ENCODE data around the gene EBF4. TPM values are rescaled to one million over a fixed set of nuclear protein-coding genes. Genes with fewer than 3 reads are reported as not detected.
A peak's percentile ranks its signal among the peaks of the same experiment; 100 is the strongest.

The EBF4 gene
- total RNA-seq, 2 experiments from 2014 or later: 1.5 to 4.4 TPM

- intact Hi-C loops (cut with micrococcal nuclease; ENCODE audit: unreplicated experiment): loop anchor here (2.0 to 10.0 kb wide), 4 partner anchors 219 to 1811 kb away; partner anchors contain the start of genes DDRGK1, ITPA, PTPRA and STK35
- TF ChIP-seq EZH2phosphoT487 (IDR thresholded peaks at IDR 0.05; ENCODE audit: borderline replicate concordance, low read depth, low read length) (no peak), CTCF (conservative IDR thresholded peaks at IDR 0.05; ENCODE audit: low read length) (no peak)
- peak overlapping the region; percentile 88 for H3K27ac ChIP-seq (ENCODE audit: low read depth, low read length, poor library complexity, severe bottlenecking)
These were observed 38.8 kb upstream of the EBF4 start for GRCh38 chr20:2653556-2654383.

GRCh38 chr20:2654384-2654822 lies 38.2 kb upstream of the EBF4 start:
- peak overlapping the region; percentile 88 for H3K27ac ChIP-seq (ENCODE audit: low read depth, low read length, poor library complexity, severe bottlenecking)
- H4K20me1 ChIP-seq (ENCODE audit: insufficient read depth, low read length): peaks cover 42% of the 10 kb centered on the region
- intact Hi-C loops (cut with micrococcal nuclease; ENCODE audit: unreplicated experiment): loop anchor here (5.0 to 10.0 kb wide), 3 partner anchors 550 to 1812 kb away; partner anchors contain the start of genes DDRGK1, ITPA and STK35

More at GRCh38 chr20:2653556-2654383, 38.8 kb upstream of the EBF4 start:
- Histone ChIP-seq H3K9me3 (ENCODE audit: low read length) (no peaks in the 10 kb centered on the region), H3K4me2 (ENCODE audit: low read length) (peak overlapping the region; percentile 98), H3K79me2 (ENCODE audit: insufficient read depth, low read depth, low read length) (peaks cover 45% of the 10 kb centered on the region), H3K4me1 (ENCODE audit: insufficient read depth, low read length, poor library complexity, severe bottlenecking) (peaks cover 27% of the 10 kb centered on the region), H3K36me3 (ENCODE audit: insufficient read depth, low read length) (peaks cover 62% of the 10 kb centered on the region), H3K9me2 (ENCODE audit: insufficient read depth, low read length) (no peaks in the 10 kb centered on the region), H3K4me3 (ENCODE audit: low read depth, low read length, poor library complexity, severe bottlenecking) (peak overlapping the region; percentile 93), H2AFZ (ENCODE audit: low read length) (no peak overlapping the region), H4K20me1 (ENCODE audit: insufficient read depth, low read length) (peaks cover 42% of the 10 kb centered on the region)
- ChIA-PET POLR2A (interaction anchor here (2.1 to 2.8 kb wide), 2 partner anchors 10 to 14 kb away, joined by 8 to 19 read pairs; partner anchors contain the start of gene IDH3B), CTCF (ENCODE audit: unreplicated experiment) (no interaction called here)
- DNase-seq (ENCODE audit: low spot score): no peak
- TSS peak; percentile 70 for BruUV-seq (replicated peaks)

More at GRCh38 chr20:2654384-2654822, 38.2 kb upstream of the EBF4 start:
- Histone ChIP-seq H3K36me3 (ENCODE audit: insufficient read depth, low read length) (peaks cover 68% of the 10 kb centered on the region), H3K9me2 (ENCODE audit: insufficient read depth, low read length) (no peaks in the 10 kb centered on the region), H3K79me2 (ENCODE audit: insufficient read depth, low read depth, low read length) (peaks cover 45% of the 10 kb centered on the region), H3K4me1 (ENCODE audit: insufficient read depth, low read length, poor library complexity, severe bottlenecking) (peaks cover 27% of the 10 kb centered on the region), H3K4me3 (ENCODE audit: low read depth, low read length, poor library complexity, severe bottlenecking) (peak overlapping the region; percentile 93), H3K4me2 (ENCODE audit: low read length) (peak overlapping the region; percentile 98), H2AFZ (ENCODE audit: low read length) (no peak overlapping the region), H3K9me3 (ENCODE audit: low read length) (no peaks in the 10 kb centered on the region)
- no peak for DNase-seq (ENCODE audit: low spot score)
- POLR2A ChIA-PET: interaction anchor here (2.8 kb wide), 1 partner anchor 9 kb away, joined by 19 read pairs; the partner anchor contains the start of gene IDH3B
- BruUV-seq (replicated peaks): no TSS peak
- TF ChIP-seq EZH2phosphoT487 (IDR thresholded peaks at IDR 0.05; ENCODE audit: borderline replicate concordance, low read depth, low read length) (no peak), CTCF (conservative IDR thresholded peaks at IDR 0.05; ENCODE audit: low read length) (no peak)
- CTCF ChIA-PET (ENCODE audit: unreplicated experiment): no interaction called here
